Dermis lymphatic vessel endothelial cell (primary cell): ENCODE measurements around the gene BIVM. TPM values are rescaled to one million over a fixed set of nuclear protein-coding genes. Genes with fewer than 3 reads are reported as not detected.

Experiments
- total RNA-seq: library from RNA; depleted of rRNA; stranded (reverse); fragments of >200 nt; gene quantifications from 2 replicates; pipeline ENCODE4 v1.2.1, GENCODE V29; 2014

The BIVM gene, protein sequence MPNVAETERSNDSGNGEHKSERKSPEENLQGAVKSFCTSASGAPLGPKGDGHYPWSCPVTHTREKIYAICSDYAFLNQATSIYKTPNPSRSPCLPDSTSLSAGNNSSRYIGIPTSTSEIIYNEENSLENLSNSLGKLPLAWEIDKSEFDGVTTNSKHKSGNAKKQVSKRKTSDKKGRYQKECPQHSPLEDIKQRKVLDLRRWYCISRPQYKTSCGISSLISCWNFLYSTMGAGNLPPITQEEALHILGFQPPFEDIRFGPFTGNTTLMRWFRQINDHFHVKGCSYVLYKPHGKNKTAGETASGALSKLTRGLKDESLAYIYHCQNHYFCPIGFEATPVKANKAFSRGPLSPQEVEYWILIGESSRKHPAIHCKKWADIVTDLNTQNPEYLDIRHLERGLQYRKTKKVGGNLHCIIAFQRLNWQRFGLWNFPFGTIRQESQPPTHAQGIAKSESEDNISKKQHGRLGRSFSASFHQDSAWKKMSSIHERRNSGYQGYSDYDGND
- 14.4 and 22.2 TPM in 2 replicates for total RNA-seq

GRCh38 chr13:102798581-102799425 lies at the start of gene BIVM, which contains the start of gene POGLUT2:
Gene BIVM, plus strand, starts transcription at chr13:102799119. Its CDS starts 8,149 bp downstream, at chr13:102807268.
Gene POGLUT2, minus strand, starts transcription at chr13:102798976. Its CDS starts 306 bp downstream, at chr13:102798670.

GRCh38 chr13:102773441-102774213 lies 25.3 kb upstream of the BIVM start, which contains the start of gene TEX30:
Gene TEX30, minus strand, starts transcription at chr13:102773786. Its CDS starts 3,760 bp downstream, at chr13:102770026.

DNA sequence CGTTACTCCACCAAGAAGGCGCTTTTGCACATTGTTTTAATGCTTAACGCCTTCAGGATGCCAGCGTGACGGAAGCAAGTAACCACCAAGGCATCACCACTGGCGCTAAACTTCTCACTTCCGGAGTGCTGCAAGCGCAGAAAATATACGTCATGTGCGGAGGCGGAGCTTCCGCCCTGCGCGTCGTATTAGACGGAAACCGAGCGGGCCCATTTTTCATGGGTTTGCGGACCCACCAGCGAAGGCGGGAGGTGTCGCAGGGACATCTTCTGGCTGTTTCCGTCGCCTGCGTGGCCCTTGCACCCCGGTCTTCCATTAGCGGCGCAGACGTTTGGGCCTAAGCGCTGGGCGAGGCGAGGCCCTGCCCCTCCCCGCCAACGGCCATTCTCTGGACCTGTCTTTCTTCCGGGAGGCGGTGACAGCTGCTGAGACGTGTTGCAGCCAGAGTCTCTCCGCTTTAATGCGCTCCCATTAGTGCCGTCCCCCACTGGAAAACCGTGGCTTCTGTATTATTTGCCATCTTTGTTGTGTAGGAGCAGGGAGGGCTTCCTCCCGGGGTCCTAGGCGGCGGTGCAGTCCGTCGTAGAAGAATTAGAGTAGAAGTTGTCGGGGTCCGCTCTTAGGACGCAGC lies 46.8 kb downstream of the BIVM start, which contains the start of gene ERCC5:
Gene ERCC5, plus strand, starts transcription at position 403 of the 631 bp plus-strand sequence. CDS start 235 bp downstream, outside the sequence.

Other genes starting within 250 kb of the BIVM start
- 31.0 and 56.5 TPM in 2 replicates for gene TPP2, start 202.1 kb upstream of the BIVM start, total RNA-seq
- gene METTL21C, start 104.1 kb upstream of the BIVM start, total RNA-seq = not detected in 2 replicates
- gene TEX30, start 25.3 kb upstream of the BIVM start, total RNA-seq = 25.5 and 27.3 TPM in 2 replicates
- gene POGLUT2, start 143 bp upstream of the BIVM start, total RNA-seq = 13.9 and 18.0 TPM in 2 replicates
- gene ERCC5, start 46.9 kb downstream of the BIVM start, total RNA-seq = 45.9 and 52.1 TPM in 2 replicates